ENCODE data around the gene IGF1R. TPM values are rescaled to one million over a fixed set of nuclear protein-coding genes. Genes with fewer than 3 reads are reported as not detected.

The IGF1R gene
- total and polyA plus RNA-seq, 2 of the 8 experiments (the other 6 are each of a cell fraction or from before 2014, with no cell fraction given) = 32.9 to 109 TPM

DNA sequence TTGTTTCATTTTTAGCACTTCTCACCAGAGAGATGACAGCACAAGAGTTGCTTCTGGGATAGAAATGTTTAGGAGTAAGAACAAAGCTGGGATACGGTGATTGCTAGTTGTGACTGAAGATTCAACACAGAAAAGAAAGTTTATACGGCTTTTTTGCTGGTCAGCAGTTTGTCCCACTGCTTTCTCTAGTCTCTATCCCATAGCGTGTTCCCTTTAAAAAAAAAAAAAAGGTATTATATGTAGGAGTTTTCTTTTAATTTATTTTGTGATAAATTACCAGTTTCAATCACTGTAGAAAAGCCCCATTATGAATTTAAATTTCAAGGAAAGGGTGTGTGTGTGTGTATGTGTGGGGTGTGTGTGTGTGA lies 311.3 kb downstream of the IGF1R start (continued):
- TF ChIP-seq ZNF274 (IDR thresholded peaks at IDR 0.05; ENCODE audit: borderline replicate concordance, extremely low read depth, low read length) (no peak), RNF2 (IDR thresholded peaks at IDR 0.05; ENCODE audit: borderline replicate concordance, low read depth, low read length, missing control alignments, poor library complexity, severe bottlenecking) (no peak), JUN (IDR thresholded peaks at IDR 0.05; ENCODE audit: low read depth, low read length) (no peak), CHD2 (IDR thresholded peaks at IDR 0.05; ENCODE audit: low read length) (no peak), YY1 (IDR thresholded peaks at IDR 0.05; ENCODE audit: low read depth, low read length) (no peak), RXRA (IDR thresholded peaks at IDR 0.05; ENCODE audit: insufficient read depth, low read depth, low read length) (no peak)
